ENCODE data around the gene C16orf89.

DNA sequence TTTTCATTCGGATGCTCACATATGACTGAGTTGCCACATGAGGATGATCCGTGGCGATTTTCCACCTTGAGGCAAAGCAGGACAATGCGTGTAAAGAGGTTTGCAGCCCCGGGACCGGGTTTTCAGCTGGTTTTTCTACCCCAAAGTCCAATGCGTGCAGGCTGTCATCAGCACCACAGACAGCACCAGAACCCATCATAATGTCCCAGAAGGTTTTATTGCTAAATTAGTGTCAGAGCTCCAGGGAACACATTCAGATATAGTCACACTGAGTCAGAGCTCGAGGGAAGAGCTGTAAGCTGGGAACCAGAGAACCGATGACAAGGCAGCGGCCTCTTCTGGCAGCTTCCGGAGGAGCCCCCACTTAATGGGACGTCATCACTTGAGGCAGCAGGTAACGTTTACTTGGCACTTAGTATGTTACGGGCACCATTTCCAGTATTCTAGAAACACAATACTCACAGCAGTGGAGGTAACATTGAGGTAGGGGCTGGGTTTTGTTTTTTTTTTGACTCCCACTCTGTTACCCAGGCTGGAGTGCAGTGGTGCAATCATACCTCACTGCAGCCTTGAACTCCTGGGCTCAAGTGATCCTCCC lies 23.1 kb downstream of the C16orf89 start:
- no peak for TF ChIP-seq EP300 (IDR thresholded peaks at IDR 0.05)
- TF ChIP-seq POLR2A (IDR thresholded peaks at IDR 0.05): no peak
